Liver (tissue), 9 donors: ENCODE measurements around the gene EEIG1. TPM values are rescaled to one million over a fixed set of nuclear protein-coding genes. Genes with fewer than 3 reads are reported as not detected.

Source experiments
- DNase-seq: peaks from one replicate; pipeline ENCODE4 v3.0.0-alpha.2; 2017; ENCODE audit warnings: low spot score
- H3K27ac ChIP-seq, 2 donors: one replicate each; pipeline ENCODE4 v1.7.0; 2013; ENCODE audit warnings: inconsistent platforms in 2 of 2, low read length in 2 of 2, control low read depth in 1 of 2, low read depth in 1 of 2, mild to moderate bottlenecking in 1 of 2
- H3K27me3 ChIP-seq, 4 donors: one replicate each; pipeline versions ENCODE4 v1.6.1 to v1.7.0; 2013; ENCODE audit warnings: low read length in 3 of 4, inconsistent platforms in 1 of 4, mild to moderate bottlenecking in 1 of 4, moderate library complexity in 1 of 4; ENCODE audit not compliant: control insufficient read depth in 4 of 4, insufficient read depth in 4 of 4
- H3K36me3 ChIP-seq, 4 donors: one replicate each; pipeline versions ENCODE4 v1.6.1 to v1.7.0; 2013; ENCODE audit warnings: low read length in 3 of 4, mild to moderate bottlenecking in 3 of 4, low read depth in 1 of 4, moderate library complexity in 1 of 4; ENCODE audit not compliant: control insufficient read depth in 4 of 4, insufficient read depth in 3 of 4
- H3K4me1 ChIP-seq, 4 donors: one replicate each; pipeline versions ENCODE4 v1.6.1 to v1.7.0; 2013; ENCODE audit warnings: low read length in 3 of 4, mild to moderate bottlenecking in 3 of 4, moderate library complexity in 1 of 4; ENCODE audit not compliant: control insufficient read depth in 4 of 4, insufficient read depth in 4 of 4
- H3K4me3 ChIP-seq, 3 donors: one replicate each; pipeline versions ENCODE4 v1.6.1 to v1.7.0; 2013; ENCODE audit warnings: low read length in 3 of 3, control low read depth in 1 of 3, low read depth in 1 of 3, mild to moderate bottlenecking in 1 of 3
- H3K9ac ChIP-seq, 2 donors: one replicate each; pipeline ENCODE4 v1.7.0; 2013; ENCODE audit warnings: low read length in 2 of 2, mild to moderate bottlenecking in 2 of 2, moderate library complexity in 2 of 2, control low read depth in 1 of 2, low read depth in 1 of 2
- H3K9me3 ChIP-seq, 4 donors: one replicate each; pipeline versions ENCODE4 v1.6.1 to v1.7.0; 2013; ENCODE audit warnings: low read length in 3 of 4; ENCODE audit not compliant: control insufficient read depth in 4 of 4
- CTCF ChIP-seq: fragments of 150-350 bp; IDR thresholded peaks from 2 replicates; pipeline ENCODE4 v1.5.1; 2017; ENCODE audit warnings: improper control_type of control experiment, low read depth, low read length; ENCODE audit not compliant: missing input control
- EGR1 ChIP-seq, 2 donors: IDR thresholded peaks; 2 replicates each; pipeline ENCODE4 v1.6.1; 2016 to 2018; ENCODE audit warnings: antibody characterized with exemption in 2 of 2, low read depth in 2 of 2
- FOXA1 ChIP-seq: IDR thresholded peaks from 2 replicates; pipeline ENCODE4 v1.6.1; 2016; ENCODE audit warnings: antibody characterized with exemption
- FOXA2 ChIP-seq: IDR thresholded peaks from 2 replicates; pipeline ENCODE4 v1.6.1; 2016; ENCODE audit warnings: antibody characterized with exemption
- HNF4A ChIP-seq, 2 donors: conservative IDR thresholded peaks; 2 replicates each; pipeline ENCODE4 v1.6.1; 2016; ENCODE audit warnings: antibody characterized with exemption in 2 of 2, mild to moderate bottlenecking in 2 of 2
- HNF4G ChIP-seq: IDR thresholded peaks from 2 replicates; pipeline ENCODE4 v1.6.1; 2016; ENCODE audit warnings: antibody characterized with exemption
- JUND ChIP-seq, 2 donors: IDR thresholded peaks; 2 replicates each; pipeline ENCODE4 v1.6.1; 2016; ENCODE audit warnings: antibody characterized with exemption in 2 of 2
- NR2F2 ChIP-seq: IDR thresholded peaks from 2 replicates; pipeline ENCODE4 v1.6.1; 2016; ENCODE audit warnings: antibody characterized with exemption
- RAD21 ChIP-seq, 2 donors: IDR thresholded peaks; 2 replicates each; pipeline ENCODE4 v1.6.1; 2016; ENCODE audit warnings: antibody characterized with exemption in 2 of 2, mild to moderate bottlenecking in 2 of 2
- SP1 ChIP-seq: IDR thresholded peaks from 2 replicates; pipeline ENCODE4 v1.6.1; 2018; ENCODE audit warnings: antibody characterized with exemption, mild to moderate bottlenecking
- YY1 ChIP-seq: IDR thresholded peaks from 2 replicates; pipeline ENCODE4 v1.6.1; 2016; ENCODE audit warnings: antibody characterized with exemption, mild to moderate bottlenecking
- WGBS: extraction: QIAGEN DNeasy Blood & Tissue Kit; methylation state at CpG from one replicate; pipeline ENCODE4 v1.1.7; 2013; 5-methylcytosine and 5-hydroxymethylcytosine counted together
- polyA plus RNA-seq, 2 donors: library from polyadenylated mRNA; stranded (reverse) in 1 of 2; unstranded in 1 of 2; fragments of 200-250 nt in 1 of 2; fragments of >200 nt in 1 of 2; fragmentation: Nextera tagmentation in 1 of 2; extraction: Ambion mirVana in 1 of 2; gene quantifications; one replicate each; pipeline versions ENCODE4 v1.2.1 to v1.2.3, GENCODE V29; 2013 to 2015
- total RNA-seq, 2 donors: library from RNA; depleted of rRNA; stranded (reverse); fragments of >200 nt; gene quantifications; one replicate each; pipeline ENCODE4 v1.2.3, GENCODE V29; 2014
- TF ChIP-seq, protein P1 (sequence below): IDR thresholded peaks from 2 replicates; pipeline ENCODE4 v1.6.1; 2016; ENCODE audit warnings: antibody characterized with exemption
- TF ChIP-seq, protein P2 (sequence below): IDR thresholded peaks from 2 replicates; pipeline ENCODE4 v1.6.1; 2016; ENCODE audit warnings: antibody characterized with exemption
- TF ChIP-seq, protein P3 (sequence below): IDR thresholded peaks from 2 replicates; pipeline ENCODE4 v1.6.1; 2016; ENCODE audit warnings: antibody characterized with exemption
- TF ChIP-seq, protein P4 (sequence below): IDR thresholded peaks from 2 replicates; pipeline ENCODE4 v1.6.1; 2016; ENCODE audit warnings: antibody characterized with exemption, mild to moderate bottlenecking
- donor health status: healthy.
- donor health status: healthy.
- donor health status: healthy.
- donor health status: healthy.
- donor health status: healthy.

Gene EEIG1
- total and polyA plus RNA-seq, 4 donors: 4.9 to 14.3 (median 8.9) TPM

- DNase-seq: no peak
- peak overlapping the region; percentile 15 to 73 for H3K27ac ChIP-seq
- no peak overlapping the region for H3K4me3 ChIP-seq
- TF ChIP-seq, protein P1, sequence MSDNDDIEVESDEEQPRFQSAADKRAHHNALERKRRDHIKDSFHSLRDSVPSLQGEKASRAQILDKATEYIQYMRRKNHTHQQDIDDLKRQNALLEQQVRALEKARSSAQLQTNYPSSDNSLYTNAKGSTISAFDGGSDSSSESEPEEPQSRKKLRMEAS: no peak
- no peak for TF ChIP-seq RAD21 (IDR thresholded peaks at IDR 0.05)
- TF ChIP-seq JUND (IDR thresholded peaks at IDR 0.05): no peak
- TF ChIP-seq HNF4G: no peak
- no peak for TF ChIP-seq EGR1 (IDR thresholded peaks at IDR 0.05; ENCODE audit: low read depth in 2 of 2)
- H3K9ac ChIP-seq: peak overlapping the region in 1 of 2 donors; percentile 40
- WGBS: 36% methylated on average over 3 of the region's 3 CpGs
- no peaks in the 10 kb centered on the region for H3K9me3 ChIP-seq
- peaks cover 31 to 64% (median 54%) of the 10 kb centered on the region in 4 donors for H3K4me1 ChIP-seq
- no peaks in the 10 kb centered on the region for H3K27me3 ChIP-seq
- H3K36me3 ChIP-seq: no peaks in the 10 kb centered on the region
These were observed 17.8 kb downstream of the EEIG1 start for GRCh38 chr9:127963041-127963358.

DNA sequence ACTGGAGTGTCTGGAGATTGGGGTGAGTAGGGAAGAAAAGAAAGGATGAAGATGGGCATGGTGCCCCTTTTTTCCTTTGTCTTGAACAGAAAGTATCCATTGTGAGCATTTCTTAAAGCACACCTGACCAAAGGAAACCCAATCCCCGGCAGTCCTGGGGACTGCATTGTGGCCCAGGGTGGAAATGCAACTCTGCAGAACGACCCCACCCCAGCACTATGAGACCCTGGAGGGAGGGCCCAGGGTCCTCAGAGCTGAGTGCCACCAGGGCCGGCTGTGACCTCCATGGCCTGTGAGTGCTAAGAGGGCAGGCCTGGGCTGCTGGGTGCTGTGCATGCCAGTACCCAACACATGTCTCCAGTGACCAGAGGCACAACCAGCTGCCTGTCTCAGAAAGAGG lies 18.5 kb downstream of the EEIG1 start:
- H3K27me3 ChIP-seq: no peaks in the 10 kb centered on the region
- 57% methylated on average over 3 of the region's 3 CpGs for WGBS
- no peak for DNase-seq
- no peak for TF ChIP-seq SP1
- TF ChIP-seq FOXA2: no peak
- no peak for TF ChIP-seq EGR1 (IDR thresholded peaks at IDR 0.05; ENCODE audit: low read depth in 2 of 2)
- no peak overlapping the region for H3K27ac ChIP-seq
- no peak overlapping the region for H3K4me3 ChIP-seq
- H3K9ac ChIP-seq: no peak overlapping the region
- H3K36me3 ChIP-seq: no peaks in the 10 kb centered on the region
- H3K9me3 ChIP-seq: no peaks in the 10 kb centered on the region
- peaks cover 29 to 60% (median 50%) of the 10 kb centered on the region in 4 donors for H3K4me1 ChIP-seq

DNA sequence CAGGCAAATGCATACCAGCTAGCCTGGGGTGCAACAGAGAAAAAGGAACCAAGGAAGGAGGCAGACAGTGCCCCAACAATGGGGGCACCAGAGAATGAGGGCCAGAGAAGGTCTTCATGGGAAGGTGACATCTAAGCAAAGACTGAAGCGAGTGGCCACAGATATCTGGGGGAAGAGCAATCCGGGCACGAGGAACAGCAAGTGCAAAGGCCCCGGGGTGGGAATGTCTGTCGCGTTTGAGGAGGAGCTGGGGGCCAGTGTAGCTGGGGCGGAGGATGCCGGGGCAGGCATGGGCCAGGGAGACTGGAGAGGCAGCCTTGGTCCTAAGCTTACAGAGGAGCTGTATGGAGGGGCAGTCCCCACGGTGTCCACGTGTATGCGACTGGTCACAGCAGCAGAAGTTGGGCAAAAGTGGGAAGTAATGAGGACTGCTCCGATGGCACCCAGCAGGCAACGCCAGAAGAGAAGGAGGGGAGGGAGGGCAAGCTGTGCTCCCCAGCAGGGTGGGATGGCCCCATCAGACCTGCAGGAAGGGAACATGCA lies 19.1 kb downstream of the EEIG1 start:
- Histone ChIP-seq H3K9me3 (no peaks in the 10 kb centered on the region), H3K27me3 (no peaks in the 10 kb centered on the region), H3K36me3 (no peaks in the 10 kb centered on the region), H3K4me1 (peaks cover 23 to 58% (median 44%) of the 10 kb centered on the region in 4 donors), H3K9ac (no peak overlapping the region), H3K27ac (peak overlapping the region in 1 of 2 donors; percentile 3), H3K4me3 (no peak overlapping the region)
- 94% methylated on average over 13 of the region's 13 CpGs for WGBS
- DNase-seq: no peak
- TF ChIP-seq, protein P1: no peak
- TF ChIP-seq HNF4G (no peak), HNF4A (conservative IDR thresholded peaks at IDR 0.05) (no peak), FOXA2 (no peak), EGR1 (IDR thresholded peaks at IDR 0.05; ENCODE audit: low read depth in 2 of 2) (no peak), SP1 (no peak), RAD21 (IDR thresholded peaks at IDR 0.05) (no peak), NR2F2 (no peak), YY1 (no peak), FOXA1 (no peak), CTCF (no peak)
- TF ChIP-seq, protein P2, sequence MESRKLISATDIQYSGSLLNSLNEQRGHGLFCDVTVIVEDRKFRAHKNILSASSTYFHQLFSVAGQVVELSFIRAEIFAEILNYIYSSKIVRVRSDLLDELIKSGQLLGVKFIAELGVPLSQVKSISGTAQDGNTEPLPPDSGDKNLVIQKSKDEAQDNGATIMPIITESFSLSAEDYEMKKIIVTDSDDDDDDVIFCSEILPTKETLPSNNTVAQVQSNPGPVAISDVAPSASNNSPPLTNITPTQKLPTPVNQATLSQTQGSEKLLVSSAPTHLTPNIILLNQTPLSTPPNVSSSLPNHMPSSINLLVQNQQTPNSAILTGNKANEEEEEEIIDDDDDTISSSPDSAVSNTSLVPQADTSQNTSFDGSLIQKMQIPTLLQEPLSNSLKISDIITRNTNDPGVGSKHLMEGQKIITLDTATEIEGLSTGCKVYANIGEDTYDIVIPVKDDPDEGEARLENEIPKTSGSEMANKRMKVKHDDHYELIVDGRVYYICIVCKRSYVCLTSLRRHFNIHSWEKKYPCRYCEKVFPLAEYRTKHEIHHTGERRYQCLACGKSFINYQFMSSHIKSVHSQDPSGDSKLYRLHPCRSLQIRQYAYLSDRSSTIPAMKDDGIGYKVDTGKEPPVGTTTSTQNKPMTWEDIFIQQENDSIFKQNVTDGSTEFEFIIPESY: no peak
- TF ChIP-seq, protein P3, sequence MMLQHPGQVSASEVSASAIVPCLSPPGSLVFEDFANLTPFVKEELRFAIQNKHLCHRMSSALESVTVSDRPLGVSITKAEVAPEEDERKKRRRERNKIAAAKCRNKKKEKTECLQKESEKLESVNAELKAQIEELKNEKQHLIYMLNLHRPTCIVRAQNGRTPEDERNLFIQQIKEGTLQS: no peak
- TF ChIP-seq, protein P4, sequence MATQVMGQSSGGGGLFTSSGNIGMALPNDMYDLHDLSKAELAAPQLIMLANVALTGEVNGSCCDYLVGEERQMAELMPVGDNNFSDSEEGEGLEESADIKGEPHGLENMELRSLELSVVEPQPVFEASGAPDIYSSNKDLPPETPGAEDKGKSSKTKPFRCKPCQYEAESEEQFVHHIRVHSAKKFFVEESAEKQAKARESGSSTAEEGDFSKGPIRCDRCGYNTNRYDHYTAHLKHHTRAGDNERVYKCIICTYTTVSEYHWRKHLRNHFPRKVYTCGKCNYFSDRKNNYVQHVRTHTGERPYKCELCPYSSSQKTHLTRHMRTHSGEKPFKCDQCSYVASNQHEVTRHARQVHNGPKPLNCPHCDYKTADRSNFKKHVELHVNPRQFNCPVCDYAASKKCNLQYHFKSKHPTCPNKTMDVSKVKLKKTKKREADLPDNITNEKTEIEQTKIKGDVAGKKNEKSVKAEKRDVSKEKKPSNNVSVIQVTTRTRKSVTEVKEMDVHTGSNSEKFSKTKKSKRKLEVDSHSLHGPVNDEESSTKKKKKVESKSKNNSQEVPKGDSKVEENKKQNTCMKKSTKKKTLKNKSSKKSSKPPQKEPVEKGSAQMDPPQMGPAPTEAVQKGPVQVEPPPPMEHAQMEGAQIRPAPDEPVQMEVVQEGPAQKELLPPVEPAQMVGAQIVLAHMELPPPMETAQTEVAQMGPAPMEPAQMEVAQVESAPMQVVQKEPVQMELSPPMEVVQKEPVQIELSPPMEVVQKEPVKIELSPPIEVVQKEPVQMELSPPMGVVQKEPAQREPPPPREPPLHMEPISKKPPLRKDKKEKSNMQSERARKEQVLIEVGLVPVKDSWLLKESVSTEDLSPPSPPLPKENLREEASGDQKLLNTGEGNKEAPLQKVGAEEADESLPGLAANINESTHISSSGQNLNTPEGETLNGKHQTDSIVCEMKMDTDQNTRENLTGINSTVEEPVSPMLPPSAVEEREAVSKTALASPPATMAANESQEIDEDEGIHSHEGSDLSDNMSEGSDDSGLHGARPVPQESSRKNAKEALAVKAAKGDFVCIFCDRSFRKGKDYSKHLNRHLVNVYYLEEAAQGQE: no peak
